ENCODE data around the gene GUCY1A2.

GUCY1A2 gene

DNA sequence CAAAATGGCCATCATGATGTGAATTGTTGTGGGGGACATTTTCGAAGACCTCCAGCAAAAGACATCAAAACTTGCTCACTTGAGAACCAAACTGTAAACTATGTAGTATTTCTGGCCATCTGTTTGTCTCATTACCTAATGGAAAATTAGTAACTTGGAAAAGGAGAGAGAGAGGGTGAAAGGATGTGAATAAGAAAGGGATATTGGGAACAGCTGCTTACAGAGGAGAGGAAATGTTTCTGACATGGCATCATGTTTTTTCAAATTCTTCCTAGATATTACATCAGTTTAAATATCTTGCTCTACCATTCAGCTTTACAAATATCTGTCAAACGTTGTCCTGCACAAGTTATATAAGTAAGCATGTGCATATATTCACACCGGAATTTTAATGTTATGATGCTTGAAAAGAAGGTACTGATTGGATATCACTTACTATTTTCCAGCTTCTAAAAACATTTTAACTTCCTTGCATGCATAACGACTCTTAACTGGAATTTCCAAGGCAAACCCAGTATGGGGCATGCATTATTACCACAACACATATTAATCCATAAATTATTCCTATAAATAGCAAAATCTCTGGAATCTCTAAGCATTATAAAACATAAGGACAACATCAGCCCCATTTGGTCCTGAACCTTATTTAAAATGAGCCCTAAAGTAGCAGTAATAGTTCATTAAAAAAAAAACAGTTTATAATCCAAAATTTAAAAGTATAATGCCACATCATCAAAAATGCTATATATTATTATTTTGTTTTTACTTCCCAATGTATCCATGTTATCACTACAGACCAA is 20.0 kb downstream of the GUCY1A2 start:
- no peak for DNase-seq (ENCODE audit: low spot score)

DNA sequence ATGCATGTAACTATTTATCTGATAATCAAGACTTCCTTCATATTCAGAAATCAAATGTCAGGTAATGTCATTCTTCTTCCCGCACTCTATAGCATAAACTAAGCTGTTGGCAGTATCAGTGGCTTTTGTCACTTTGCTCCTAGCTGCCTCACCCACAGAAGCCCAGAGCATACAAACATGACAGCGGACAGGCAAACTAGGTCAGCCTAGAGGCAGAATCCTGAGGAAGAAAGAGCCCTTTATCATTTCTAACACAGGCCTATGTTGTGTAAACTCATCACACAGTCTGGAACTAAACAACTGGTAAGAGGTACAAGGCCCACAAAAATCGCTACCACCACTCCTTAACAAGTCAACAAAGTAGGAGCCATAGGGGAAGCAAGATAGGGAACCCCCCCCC is 21.0 kb downstream of the GUCY1A2 start:
- DNase-seq (ENCODE audit: low spot score): no peak

GRCh38 chr11:106996691-106997090 is 21.6 kb downstream of the GUCY1A2 start:
- DNase-seq (ENCODE audit: low spot score): no peak

DNA sequence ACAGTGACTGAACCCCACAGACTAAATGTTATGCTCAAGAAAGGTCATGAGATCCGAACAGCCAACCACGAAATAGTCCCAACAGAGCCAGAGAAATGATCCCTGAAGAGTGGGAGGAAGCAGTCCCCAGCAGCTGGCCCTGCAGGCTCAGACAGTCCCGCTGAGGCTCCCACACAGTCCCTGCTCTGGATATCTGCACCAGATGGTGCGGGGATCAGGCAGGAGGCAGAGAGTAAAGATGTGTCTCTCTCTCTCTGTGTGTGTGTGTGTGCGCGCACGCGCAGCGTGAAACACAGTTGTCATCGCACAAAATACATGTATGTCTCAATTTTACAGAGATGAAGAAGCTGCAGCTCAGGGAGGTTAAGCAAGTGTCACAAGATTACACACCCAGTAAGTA is 27.9 kb downstream of the GUCY1A2 start:
- peak; percentile 35 for DNase-seq (ENCODE audit: low spot score)

- DNase-seq (ENCODE audit: low spot score): no peak
These were observed 29.2 kb downstream of the GUCY1A2 start for GRCh38 chr11:106989078-106989455.

GRCh38 chr11:106988151-106989077 is 29.9 kb downstream of the GUCY1A2 start:
- no peak for DNase-seq (ENCODE audit: low spot score)

GRCh38 chr11:106986673-106987072 is 31.6 kb downstream of the GUCY1A2 start:
- DNase-seq (ENCODE audit: low spot score): no peak

- DNase-seq (ENCODE audit: low spot score): no peak
These were observed 32.0 kb downstream of the GUCY1A2 start for GRCh38 chr11:106986261-106986660.

DNA sequence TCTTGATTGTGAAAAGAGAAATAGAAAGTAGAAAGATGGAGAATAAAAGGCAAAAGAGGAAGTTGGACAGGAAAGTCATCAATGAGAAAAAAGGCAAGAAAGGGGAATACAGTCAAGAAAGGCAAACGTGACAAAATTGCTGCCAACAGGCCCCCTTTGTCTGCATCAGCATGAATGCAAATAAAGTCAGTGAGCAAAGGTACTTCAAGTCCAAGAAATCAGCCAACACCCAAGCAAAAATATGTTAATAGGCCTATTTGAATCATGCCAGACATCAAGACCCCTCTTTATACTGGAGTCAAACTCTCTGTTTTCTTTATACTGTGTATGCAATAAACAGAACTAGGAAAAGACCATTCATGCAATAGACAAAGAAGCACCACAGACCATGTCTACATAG is 34.3 kb downstream of the GUCY1A2 start:
- DNase-seq (ENCODE audit: low spot score): no peak

DNA sequence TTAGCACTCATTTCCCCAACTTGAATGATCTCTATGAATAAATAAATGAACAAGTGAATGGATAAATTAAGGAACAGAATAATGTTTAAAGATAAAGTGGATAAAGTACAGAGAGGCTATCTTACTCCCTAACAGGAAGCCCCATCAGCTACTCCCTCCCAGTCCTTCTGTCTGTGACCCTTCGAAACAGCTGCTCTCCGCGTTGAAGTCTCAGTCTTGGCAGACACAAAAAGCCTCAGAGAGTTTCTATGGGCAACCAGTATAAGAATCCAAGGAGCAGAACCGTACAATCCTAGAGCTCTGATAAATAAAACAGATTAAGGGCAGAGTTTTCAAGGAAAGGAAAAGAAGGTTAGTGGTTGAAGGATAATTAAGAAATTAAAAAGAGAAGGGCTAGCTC is 35.0 kb downstream of the GUCY1A2 start:
- DNase-seq (ENCODE audit: low spot score): no peak

DNA sequence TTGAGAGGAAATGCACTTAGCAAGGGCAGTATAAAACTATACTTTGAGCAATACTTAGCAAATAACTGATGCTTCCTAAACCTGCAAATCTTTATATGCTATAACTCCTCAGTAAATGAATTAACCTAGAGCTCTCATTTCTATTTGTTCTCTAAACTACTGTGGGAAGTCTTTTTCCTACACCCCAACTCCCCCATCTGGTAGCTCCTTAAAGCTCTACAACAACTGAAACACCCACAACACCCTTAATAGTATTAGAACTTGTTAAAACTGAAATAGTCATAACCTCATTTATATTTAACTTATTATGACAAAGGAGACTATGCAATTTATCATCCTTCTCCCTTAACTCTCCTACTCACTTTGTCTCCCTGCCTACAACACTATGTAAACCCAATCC is 43.4 kb downstream of the GUCY1A2 start:
- DNase-seq (ENCODE audit: low spot score): no peak

DNA sequence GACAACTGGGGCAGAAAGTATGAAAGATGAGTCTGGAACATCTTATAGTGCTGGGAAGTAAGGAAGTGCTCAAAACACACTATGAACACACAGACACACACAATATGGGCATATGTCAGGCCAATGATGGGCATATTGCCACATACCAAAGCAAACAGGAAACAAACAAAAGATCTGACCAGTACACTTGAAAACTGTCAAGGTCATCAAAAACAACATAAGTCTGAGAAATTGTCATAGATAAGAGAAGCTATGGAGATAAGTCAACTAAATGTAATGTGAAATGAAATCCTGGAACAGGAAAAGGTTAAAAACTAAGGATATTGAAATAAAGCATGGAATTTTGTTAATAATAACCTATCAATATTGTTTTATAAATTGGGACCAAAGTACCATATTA is 46.4 kb downstream of the GUCY1A2 start:
- no peak for DNase-seq (ENCODE audit: low spot score)

- no peak for DNase-seq (ENCODE audit: low spot score)
These were observed 48.5 kb downstream of the GUCY1A2 start for GRCh38 chr11:106969644-106970355.

GRCh38 chr11:106962995-106963394 is 55.3 kb downstream of the GUCY1A2 start:
- DNase-seq (ENCODE audit: low spot score): no peak

- no peak for DNase-seq (ENCODE audit: low spot score)
These were observed 56.8 kb downstream of the GUCY1A2 start for GRCh38 chr11:106961518-106961917.

DNA sequence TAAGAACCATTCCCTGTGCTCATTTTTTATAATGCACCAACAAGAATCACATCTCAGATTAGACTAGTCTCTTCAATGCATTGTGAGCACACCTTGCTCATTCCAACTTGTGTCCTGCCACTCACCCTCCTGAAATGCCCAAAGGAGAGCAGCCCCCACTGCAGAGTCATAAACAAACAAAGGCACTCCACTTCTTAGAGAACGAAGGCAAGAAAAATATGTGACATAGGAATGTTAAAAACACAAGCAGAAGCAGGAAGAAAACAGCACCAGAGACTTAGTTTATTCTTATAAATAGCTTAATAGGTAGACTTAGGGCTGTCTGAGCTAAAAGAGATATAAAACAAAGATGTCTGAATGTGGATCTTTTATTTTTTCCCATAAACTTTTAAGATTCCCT is 57.2 kb downstream of the GUCY1A2 start:
- no peak for DNase-seq (ENCODE audit: low spot score)

- DNase-seq (ENCODE audit: low spot score): no peak
These were observed 58.5 kb downstream of the GUCY1A2 start for GRCh38 chr11:106959800-106960199.

- no peak for DNase-seq (ENCODE audit: low spot score)
These were observed 58.9 kb downstream of the GUCY1A2 start for GRCh38 chr11:106959386-106959785.

DNA sequence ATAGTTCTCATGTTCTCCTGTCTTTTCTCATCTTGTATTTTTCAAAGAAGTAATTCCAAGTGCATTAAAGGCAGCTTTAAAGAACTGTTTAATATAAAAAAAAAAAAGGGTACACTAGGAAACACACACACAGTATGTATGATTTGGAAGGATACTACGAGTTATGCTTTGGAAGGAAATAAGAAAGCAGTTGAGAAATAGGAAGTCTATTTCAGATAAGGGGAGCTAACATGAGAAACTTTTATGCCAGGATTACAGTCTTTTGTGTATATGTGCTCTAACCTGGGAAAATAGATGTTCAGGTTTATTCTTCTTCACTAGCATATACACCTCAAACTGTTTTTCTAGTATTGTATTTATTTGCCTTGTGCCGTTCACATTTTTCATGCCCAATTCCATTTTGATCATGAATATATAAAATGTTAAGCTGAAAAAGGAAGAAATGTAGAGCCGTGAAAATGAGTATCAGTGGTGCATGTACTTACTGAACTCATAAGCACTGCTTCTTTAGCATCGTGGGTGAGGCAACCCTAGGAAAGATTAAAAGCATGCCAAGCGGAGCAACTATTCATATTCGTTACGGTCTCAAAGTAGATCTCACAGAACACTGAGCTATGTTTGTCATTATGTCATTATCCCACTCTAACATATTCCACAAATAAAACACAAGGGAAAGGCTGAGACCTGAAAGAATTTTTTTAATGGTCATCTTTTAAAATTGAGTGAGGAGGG is 59.6 kb downstream of the GUCY1A2 start:
- no peak for DNase-seq (ENCODE audit: low spot score)

DNA sequence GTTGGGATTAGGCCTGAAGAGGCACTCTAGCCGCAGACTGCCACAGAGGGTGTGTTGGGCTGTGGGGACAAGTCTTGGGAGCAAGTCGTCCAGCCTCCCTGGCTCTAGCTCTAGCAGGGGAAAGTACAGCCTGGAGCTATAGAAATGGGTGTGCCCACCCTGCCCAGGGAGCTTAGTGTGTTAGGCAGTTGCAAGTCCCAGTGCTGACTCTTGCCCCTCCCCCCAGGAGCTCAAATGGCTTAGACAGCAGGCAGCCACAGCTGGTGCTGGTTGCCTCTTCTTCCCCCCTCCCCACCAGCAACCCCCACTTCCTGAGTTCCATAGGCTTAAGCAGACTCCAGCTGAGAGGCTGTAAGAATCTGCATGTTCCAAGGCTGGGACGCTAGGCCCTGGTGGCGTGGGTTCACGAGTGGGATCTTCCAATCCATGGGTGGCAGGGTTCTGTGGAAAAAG is 61.2 kb downstream of the GUCY1A2 start:
- DNase-seq (ENCODE audit: low spot score): no peak

GRCh38 chr11:106950067-106950491 is 68.2 kb downstream of the GUCY1A2 start:
- DNase-seq (ENCODE audit: low spot score): peak; percentile 53

GRCh38 chr11:106943089-106943488 is 75.2 kb downstream of the GUCY1A2 start:
- no peak for DNase-seq (ENCODE audit: low spot score)
